ENCODE measurements around the gene USP30. TPM values are rescaled to one million over a fixed set of nuclear protein-coding genes. Genes with fewer than 3 reads are reported as not detected.

USP30 gene
- total RNA-seq, 1 donor from 2014 or later: 3.9 TPM

DNA sequence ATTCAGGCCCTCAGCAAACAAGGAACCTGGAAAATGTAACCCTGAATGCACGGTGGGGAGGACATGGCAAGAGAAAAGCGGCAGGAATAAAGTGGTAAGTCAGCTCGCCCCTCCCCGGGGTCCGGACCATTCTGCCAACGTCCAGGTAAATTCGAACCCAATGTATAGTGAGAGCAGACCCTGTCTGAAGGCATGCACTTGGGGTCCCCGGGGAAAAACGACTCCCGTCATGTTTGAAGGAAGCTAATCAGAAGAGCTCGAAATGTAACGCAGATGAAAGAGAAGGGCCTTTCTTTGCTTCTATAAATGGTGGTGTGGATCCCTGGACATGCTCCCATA lies 64.2 kb downstream of the USP30 start:
- H3K27me3 ChIP-seq (ENCODE audit: control insufficient read depth, insufficient read depth, low read length): no peaks in the 10 kb centered on the region
- FAIRE-seq: no peak

DNA sequence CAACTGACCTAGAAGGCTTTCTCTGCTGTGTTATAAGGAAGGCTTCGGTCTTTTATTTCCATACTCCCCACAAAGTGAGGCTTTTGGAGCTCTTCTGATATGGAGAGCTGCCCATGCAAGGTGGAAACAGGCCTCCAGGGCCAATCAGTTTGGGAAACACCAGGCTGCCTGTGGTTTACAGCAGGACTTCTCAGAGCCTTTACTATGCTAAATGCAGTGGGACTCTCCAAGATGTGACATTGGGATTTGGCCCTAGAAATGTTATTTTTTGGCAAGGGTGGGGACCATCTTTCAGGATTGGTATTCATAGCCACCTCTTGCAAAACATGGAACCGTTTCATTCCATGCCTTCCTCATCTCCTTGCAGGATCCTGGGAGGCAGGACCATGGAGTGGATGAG lies 67.7 kb downstream of the USP30 start:
- Histone ChIP-seq H3K36me3 (ENCODE audit: control insufficient read depth, insufficient read depth, low read length) (no peaks in the 10 kb centered on the region), H3K4me3 (ENCODE audit: low read depth, low read length) (no peak overlapping the region), H3K27me3 (ENCODE audit: control insufficient read depth, insufficient read depth, low read length) (no peaks in the 10 kb centered on the region)
- TF ChIP-seq, protein P1, sequence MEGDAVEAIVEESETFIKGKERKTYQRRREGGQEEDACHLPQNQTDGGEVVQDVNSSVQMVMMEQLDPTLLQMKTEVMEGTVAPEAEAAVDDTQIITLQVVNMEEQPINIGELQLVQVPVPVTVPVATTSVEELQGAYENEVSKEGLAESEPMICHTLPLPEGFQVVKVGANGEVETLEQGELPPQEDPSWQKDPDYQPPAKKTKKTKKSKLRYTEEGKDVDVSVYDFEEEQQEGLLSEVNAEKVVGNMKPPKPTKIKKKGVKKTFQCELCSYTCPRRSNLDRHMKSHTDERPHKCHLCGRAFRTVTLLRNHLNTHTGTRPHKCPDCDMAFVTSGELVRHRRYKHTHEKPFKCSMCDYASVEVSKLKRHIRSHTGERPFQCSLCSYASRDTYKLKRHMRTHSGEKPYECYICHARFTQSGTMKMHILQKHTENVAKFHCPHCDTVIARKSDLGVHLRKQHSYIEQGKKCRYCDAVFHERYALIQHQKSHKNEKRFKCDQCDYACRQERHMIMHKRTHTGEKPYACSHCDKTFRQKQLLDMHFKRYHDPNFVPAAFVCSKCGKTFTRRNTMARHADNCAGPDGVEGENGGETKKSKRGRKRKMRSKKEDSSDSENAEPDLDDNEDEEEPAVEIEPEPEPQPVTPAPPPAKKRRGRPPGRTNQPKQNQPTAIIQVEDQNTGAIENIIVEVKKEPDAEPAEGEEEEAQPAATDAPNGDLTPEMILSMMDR (IDR thresholded peaks at IDR 0.05; ENCODE audit: insufficient read depth, low read length, severe bottlenecking): no peak
- DNase-seq (ENCODE audit: low read depth) (no peak), FAIRE-seq (peak; percentile 83)

More for the DNA sequence above, 64.2 kb downstream of the USP30 start:
- TF ChIP-seq, protein P1 (IDR thresholded peaks at IDR 0.05; ENCODE audit: insufficient read depth, low read length, severe bottlenecking): no peak
- H3K36me3 ChIP-seq (ENCODE audit: control insufficient read depth, insufficient read depth, low read length): no peaks in the 10 kb centered on the region
- DNase-seq (ENCODE audit: low read depth): no peak
- no peak overlapping the region for H3K4me3 ChIP-seq (ENCODE audit: low read depth, low read length)

DNA sequence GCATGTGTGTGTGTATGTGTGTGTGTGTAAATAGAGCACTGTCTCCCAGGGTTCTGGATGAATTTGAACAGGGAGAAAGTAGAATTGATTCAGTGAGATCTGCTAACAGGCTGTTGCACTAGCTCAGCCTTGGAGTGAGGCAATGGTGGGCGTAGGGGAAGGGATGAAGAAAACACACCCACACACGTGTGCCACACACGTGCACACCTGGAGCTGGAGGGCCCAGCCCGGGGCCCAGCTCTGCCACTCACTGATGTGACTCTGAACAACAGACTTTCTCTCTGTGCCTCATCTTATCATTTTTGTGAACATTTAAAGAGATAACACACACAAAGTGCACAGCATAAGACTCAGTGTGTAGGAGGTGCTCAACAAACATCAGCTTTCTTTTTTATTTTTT lies 68.2 kb downstream of the USP30 start:
- no peak for FAIRE-seq
- TF ChIP-seq, protein P1 (IDR thresholded peaks at IDR 0.05; ENCODE audit: insufficient read depth, low read length, severe bottlenecking): no peak
- H3K36me3 ChIP-seq (ENCODE audit: control insufficient read depth, insufficient read depth, low read length): no peaks in the 10 kb centered on the region

DNA sequence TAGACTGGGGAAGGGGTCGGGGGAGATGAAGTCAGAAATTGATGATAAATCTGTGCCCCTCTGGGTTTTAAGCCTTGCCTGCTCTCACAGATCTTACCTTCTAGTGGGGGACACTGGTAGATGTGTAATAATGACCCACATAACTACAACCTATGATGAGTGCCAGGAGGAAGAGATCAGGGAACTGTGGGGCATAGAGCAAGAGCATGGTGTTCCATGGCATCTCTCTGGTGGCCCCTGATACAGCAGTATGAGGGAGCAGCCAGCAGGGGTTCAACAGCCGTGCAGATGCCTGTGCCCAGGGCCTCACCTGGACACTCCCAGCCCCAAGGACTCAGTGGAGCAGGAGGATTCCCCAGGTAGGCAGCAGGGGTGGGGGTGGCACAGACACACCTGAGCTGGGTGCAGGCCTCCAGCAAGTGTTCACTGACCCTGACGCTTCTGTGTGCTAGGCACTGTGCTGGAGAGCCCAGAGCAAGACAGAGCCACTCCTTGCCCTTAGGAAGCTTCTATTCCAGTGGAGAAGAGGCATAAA lies 69.0 kb downstream of the USP30 start:
- FAIRE-seq (peak; percentile 94), DNase-seq (ENCODE audit: low read depth) (no peak)
- TF ChIP-seq, protein P1 (IDR thresholded peaks at IDR 0.05; ENCODE audit: insufficient read depth, low read length, severe bottlenecking): no peak
- no peak overlapping the region for H3K4me3 ChIP-seq (ENCODE audit: low read depth, low read length)
- no peaks in the 10 kb centered on the region for H3K36me3 ChIP-seq (ENCODE audit: control insufficient read depth, insufficient read depth, low read length)
- H3K27me3 ChIP-seq (ENCODE audit: control insufficient read depth, insufficient read depth, low read length): no peaks in the 10 kb centered on the region

More for the DNA sequence above, 68.2 kb downstream of the USP30 start:
- no peak for DNase-seq (ENCODE audit: low read depth)
- Histone ChIP-seq H3K4me3 (ENCODE audit: low read depth, low read length) (no peak overlapping the region), H3K27me3 (ENCODE audit: control insufficient read depth, insufficient read depth, low read length) (no peaks in the 10 kb centered on the region)

DNA sequence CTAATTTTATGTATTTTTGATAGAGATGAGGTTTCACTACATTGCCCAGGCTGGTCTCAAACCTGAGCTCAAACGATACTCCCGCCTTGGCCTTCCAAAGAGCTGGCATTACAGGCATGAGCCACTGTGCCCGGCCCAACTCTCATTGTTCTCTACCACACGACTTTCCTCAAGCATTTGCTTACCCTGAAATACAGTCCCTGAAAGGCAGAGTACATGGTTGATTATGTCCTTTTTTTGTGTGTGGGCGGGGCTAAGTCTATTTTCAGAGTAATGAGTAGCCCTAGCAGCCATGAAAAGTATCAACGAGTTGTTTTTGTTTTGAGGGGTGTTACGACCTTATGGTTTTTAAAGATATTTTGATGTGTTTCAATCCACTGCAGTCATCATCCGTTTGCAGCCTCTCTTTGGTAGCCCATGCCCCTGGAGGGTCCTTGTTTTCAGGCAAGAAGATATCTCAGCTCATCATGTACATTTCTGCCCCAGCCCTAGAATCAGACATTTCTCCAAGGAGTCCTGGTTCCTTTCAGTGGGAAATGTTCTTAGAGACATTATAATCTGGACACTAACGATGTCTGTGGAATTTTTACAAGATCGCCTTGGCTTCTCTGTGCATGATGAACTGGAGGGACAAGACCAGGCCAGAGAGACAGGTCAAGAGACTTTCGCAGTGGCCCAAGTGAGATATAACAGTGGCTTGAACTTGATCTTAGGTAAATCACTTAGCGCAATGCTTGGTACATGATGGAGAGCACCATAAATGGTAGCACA lies 72.7 kb downstream of the USP30 start:
- H3K4me3 ChIP-seq (ENCODE audit: low read depth, low read length): no peak overlapping the region
- no peaks in the 10 kb centered on the region for H3K27me3 ChIP-seq (ENCODE audit: control insufficient read depth, insufficient read depth, low read length)
- FAIRE-seq: no peak
- DNase-seq (ENCODE audit: low read depth): no peak
- no peaks in the 10 kb centered on the region for H3K36me3 ChIP-seq (ENCODE audit: control insufficient read depth, insufficient read depth, low read length)
- TF ChIP-seq, protein P1 (IDR thresholded peaks at IDR 0.05; ENCODE audit: insufficient read depth, low read length, severe bottlenecking): no peak
